Mesendoderm (in vitro differentiated cells): ENCODE results near the gene LYST.

ENCODE experiments used
- DNase-seq: peaks from one replicate; pipeline ENCODE4 v3.0.0; 2013
- H2AK5ac ChIP-seq: 2 replicates; pipeline ENCODE4 v1.6.1; 2013; ENCODE audit warnings: low read length, inconsistent platforms
- H2BK120ac ChIP-seq: 2 replicates; pipeline ENCODE4 v1.6.1; 2013; ENCODE audit warnings: low read depth, mild to moderate bottlenecking, low read length, moderate library complexity, mixed read lengths
- H2BK15ac ChIP-seq: replicated peaks from 2 replicates; pipeline ENCODE4 v1.6.1; 2013; ENCODE audit warnings: low read depth, mild to moderate bottlenecking, moderate library complexity
- H2BK5ac ChIP-seq: 2 replicates; pipeline ENCODE4 v1.6.1; 2013; ENCODE audit warnings: low read length, inconsistent platforms
- H3K18ac ChIP-seq: 2 replicates; pipeline ENCODE4 v1.6.1; 2013; ENCODE audit warnings: mild to moderate bottlenecking, low read length, mixed read lengths
- H3K23ac ChIP-seq: one replicate; pipeline ENCODE4 v1.6.1; 2013; ENCODE audit warnings: low read length
- H3K27ac ChIP-seq: 2 replicates; pipeline ENCODE4 v1.5.1; 2013; ENCODE audit warnings: low read depth, mild to moderate bottlenecking, inconsistent platforms, low read length, moderate library complexity
- H3K27me3 ChIP-seq: 2 replicates; pipeline ENCODE4 v1.6.1; 2013; ENCODE audit warnings: low read length, control low read depth, mild to moderate bottlenecking, inconsistent platforms; ENCODE audit not compliant: insufficient read depth, poor library complexity
- H3K36me3 ChIP-seq: 2 replicates; pipeline ENCODE4 v1.6.1; 2013; ENCODE audit warnings: low read length, inconsistent platforms; ENCODE audit not compliant: control insufficient read depth, insufficient read depth
- H3K4ac ChIP-seq: one replicate; pipeline ENCODE4 v1.6.1; 2013; ENCODE audit warnings: low read depth, mild to moderate bottlenecking, low read length, moderate library complexity
- H3K4me1 ChIP-seq: 2 replicates; pipeline ENCODE4 v1.6.1; 2013; ENCODE audit warnings: low read depth, low read length, inconsistent platforms; ENCODE audit not compliant: control insufficient read depth
- H3K4me2 ChIP-seq: 2 replicates; pipeline ENCODE4 v1.6.1; 2013; ENCODE audit warnings: low read length
- H3K4me3 ChIP-seq: 2 replicates; pipeline ENCODE4 v1.5.1; 2013; ENCODE audit warnings: mild to moderate bottlenecking, low read length
- H3K56ac ChIP-seq: one replicate; pipeline ENCODE4 v1.6.1; 2013; ENCODE audit warnings: low read length
- H3K79me1 ChIP-seq: 2 replicates; pipeline ENCODE4 v1.6.1; 2013; ENCODE audit warnings: low read length, inconsistent platforms
- H3K79me2 ChIP-seq: 2 replicates; pipeline ENCODE4 v1.6.1; 2013; ENCODE audit warnings: mild to moderate bottlenecking, low read length; ENCODE audit not compliant: control insufficient read depth, insufficient read depth
- H3K9ac ChIP-seq: 2 replicates; pipeline ENCODE4 v1.6.1; 2013; ENCODE audit warnings: low read length, inconsistent platforms
- H4K5ac ChIP-seq: one replicate; pipeline ENCODE4 v1.6.1; 2013; ENCODE audit warnings: low read length
- H4K8ac ChIP-seq: one replicate; pipeline ENCODE4 v1.6.1; 2013; ENCODE audit warnings: low read depth, mild to moderate bottlenecking, control low read depth, low read length, moderate library complexity
- WGBS: extraction: QIAGEN DNeasy Blood & Tissue Kit; methylation state at CpG from one replicate; pipeline ENCODE4 v1.1.7; 2013; ENCODE audit warnings: low lambda C conversion rate, missing lambda C conversion rate; ENCODE audit not compliant: insufficient coverage; ENCODE audit errors: extremely low coverage; 5-methylcytosine and 5-hydroxymethylcytosine counted together

Gene LYST

GRCh38 chr1:235910357-235911299 lies 43.9 kb upstream of the LYST start:
- no peak overlapping the region for H2BK15ac ChIP-seq
- no peaks in the 10 kb centered on the region for H3K79me2 ChIP-seq
- H4K5ac ChIP-seq, result no peak overlapping the region
- H4K8ac ChIP-seq, result no peak overlapping the region
- H2BK5ac ChIP-seq, result no peak overlapping the region
- H3K23ac ChIP-seq, result no peak overlapping the region
- no peak overlapping the region for H3K18ac ChIP-seq
- no peak overlapping the region for H3K4me2 ChIP-seq
- peak; percentile 86 for DNase-seq
- no peak overlapping the region for H2BK120ac ChIP-seq
- H3K27ac ChIP-seq, result no peak overlapping the region
- H3K56ac ChIP-seq, result no peak overlapping the region
- no peaks in the 10 kb centered on the region for H3K36me3 ChIP-seq
- H3K79me1 ChIP-seq, result no peaks in the 10 kb centered on the region
- no CpG with 5 or more reads among the region's 8 CpGs for WGBS
- H3K4me3 ChIP-seq, result no peak overlapping the region
- H3K9ac ChIP-seq, result no peak overlapping the region
- no peak overlapping the region for H2AK5ac ChIP-seq
- no peaks in the 10 kb centered on the region for H3K27me3 ChIP-seq
- no peaks in the 10 kb centered on the region for H3K4me1 ChIP-seq
- H3K4ac ChIP-seq, result no peak overlapping the region

- Histone ChIP-seq H3K56ac (no peak overlapping the region), H2BK15ac (no peak overlapping the region), H3K36me3 (no peaks in the 10 kb centered on the region), H3K79me2 (no peaks in the 10 kb centered on the region), H3K79me1 (no peaks in the 10 kb centered on the region), H3K18ac (no peak overlapping the region), H4K5ac (no peak overlapping the region), H3K9ac (no peak overlapping the region), H2BK5ac (no peak overlapping the region), H3K23ac (no peak overlapping the region), H3K4me3 (no peak overlapping the region), H4K8ac (no peak overlapping the region), H3K4me1 (no peaks in the 10 kb centered on the region), H2AK5ac (no peak overlapping the region), H3K27me3 (no peaks in the 10 kb centered on the region), H3K4ac (no peak overlapping the region), H3K27ac (no peak overlapping the region), H3K4me2 (no peak overlapping the region), H2BK120ac (no peak overlapping the region)
- no CpG with 5 or more reads among the region's 8 CpGs for WGBS
- DNase-seq, result no peak
These were observed 42.2 kb upstream of the LYST start for GRCh38 chr1:235908742-235909520.

- H3K9ac ChIP-seq, result no peak overlapping the region
- no peaks in the 10 kb centered on the region for H3K79me2 ChIP-seq
- no peaks in the 10 kb centered on the region for H3K36me3 ChIP-seq
- H3K4ac ChIP-seq, result no peak overlapping the region
- no peak overlapping the region for H3K56ac ChIP-seq
- no peaks in the 10 kb centered on the region for H3K27me3 ChIP-seq
- H3K23ac ChIP-seq, result no peak overlapping the region
- no peak overlapping the region for H3K27ac ChIP-seq
- H2AK5ac ChIP-seq, result no peak overlapping the region
- no peak overlapping the region for H2BK15ac ChIP-seq
- H3K79me1 ChIP-seq, result no peaks in the 10 kb centered on the region
- H4K8ac ChIP-seq, result no peak overlapping the region
- no peak overlapping the region for H3K4me2 ChIP-seq
- no peak overlapping the region for H2BK120ac ChIP-seq
- H3K4me1 ChIP-seq, result no peaks in the 10 kb centered on the region
- H2BK5ac ChIP-seq, result no peak overlapping the region
- H3K18ac ChIP-seq, result no peak overlapping the region
- no peak overlapping the region for H4K5ac ChIP-seq
- no CpG with 5 or more reads among the region's 3 CpGs for WGBS
- no peak overlapping the region for H3K4me3 ChIP-seq
- no peak for DNase-seq
These were observed 41.2 kb upstream of the LYST start for GRCh38 chr1:235907897-235908240.

GRCh38 chr1:235907187-235907896 lies 40.6 kb upstream of the LYST start:
- Histone ChIP-seq H3K4me3 (no peak overlapping the region), H2AK5ac (no peak overlapping the region), H3K4me1 (no peaks in the 10 kb centered on the region), H3K23ac (no peak overlapping the region), H3K4ac (no peak overlapping the region), H3K27ac (no peak overlapping the region), H3K79me1 (no peaks in the 10 kb centered on the region), H3K36me3 (no peaks in the 10 kb centered on the region), H3K4me2 (no peak overlapping the region), H2BK120ac (no peak overlapping the region), H3K79me2 (no peaks in the 10 kb centered on the region), H2BK5ac (no peak overlapping the region), H4K5ac (no peak overlapping the region), H3K27me3 (no peaks in the 10 kb centered on the region), H2BK15ac (no peak overlapping the region), H3K56ac (no peak overlapping the region), H3K18ac (no peak overlapping the region), H3K9ac (no peak overlapping the region), H4K8ac (no peak overlapping the region)
- no CpG with 5 or more reads among the region's 12 CpGs for WGBS
- no peak for DNase-seq

- no peak overlapping the region for H4K5ac ChIP-seq
- H2AK5ac ChIP-seq, result no peak overlapping the region
- no CpG with 5 or more reads among the region's 5 CpGs for WGBS
- no peaks in the 10 kb centered on the region for H3K79me2 ChIP-seq
- H3K56ac ChIP-seq, result no peak overlapping the region
- no peak overlapping the region for H4K8ac ChIP-seq
- no peak overlapping the region for H3K4ac ChIP-seq
- H3K27me3 ChIP-seq, result no peaks in the 10 kb centered on the region
- no peak overlapping the region for H3K27ac ChIP-seq
- H2BK5ac ChIP-seq, result no peak overlapping the region
- DNase-seq, result no peak
- no peak overlapping the region for H3K9ac ChIP-seq
- no peaks in the 10 kb centered on the region for H3K36me3 ChIP-seq
- no peaks in the 10 kb centered on the region for H3K4me1 ChIP-seq
- no peak overlapping the region for H3K18ac ChIP-seq
- H3K4me2 ChIP-seq, result no peak overlapping the region
- H3K79me1 ChIP-seq, result no peaks in the 10 kb centered on the region
- H3K4me3 ChIP-seq, result no peak overlapping the region
- H2BK15ac ChIP-seq, result no peak overlapping the region
- H2BK120ac ChIP-seq, result no peak overlapping the region
- H3K23ac ChIP-seq, result no peak overlapping the region
These were observed 39.7 kb upstream of the LYST start for GRCh38 chr1:235906436-235906835.
